SK-N-SH treated with all-trans-retinoic acid at 6 μM for 48 hours (cell line): ENCODE measurements around the gene CEP192.

Source experiments
- CSDC2 ChIP-seq: fragments of 250-450 bp; sonication (Bioruptor Pico); IDR thresholded peaks from 2 replicates; pipeline ENCODE4 v1.5.0; 2020; ENCODE audit warnings: mild to moderate bottlenecking, moderate library complexity
- CSRNP3 ChIP-seq: fragments of 250-450 bp; sonication (Bioruptor Pico); IDR thresholded peaks from 2 replicates; pipeline ENCODE4 v1.5.1; 2021; ENCODE audit warnings: mild to moderate bottlenecking, moderate library complexity
- GLIS3 ChIP-seq: fragments of 250-450 bp; sonication (Bioruptor Pico); IDR thresholded peaks from 2 replicates; pipeline ENCODE4 v1.5.0; 2020; ENCODE audit warnings: mild to moderate bottlenecking, moderate library complexity
- ISL1 ChIP-seq: fragments of 250-450 bp; sonication (Bioruptor Pico); IDR thresholded peaks from 2 replicates; pipeline ENCODE4 v2.1.2; 2022; ENCODE audit warnings: mild to moderate bottlenecking, moderate library complexity
- RARB ChIP-seq: fragments of 250-450 bp; sonication (Bioruptor Pico); IDR thresholded peaks from 2 replicates; pipeline ENCODE4 v1.8.0; 2021; ENCODE audit warnings: mild to moderate bottlenecking, moderate library complexity
- TCF4 ChIP-seq: fragments of 250-450 bp; sonication (Bioruptor Pico); IDR thresholded peaks from 2 replicates; pipeline ENCODE4 v1.8.0; 2021; ENCODE audit warnings: mild to moderate bottlenecking, moderate library complexity, borderline replicate concordance
- TSHZ2 ChIP-seq: fragments of 250-450 bp; sonication (Bioruptor Pico); IDR thresholded peaks from 2 replicates; pipeline ENCODE4 v1.5.0; 2020; ENCODE audit warnings: mild to moderate bottlenecking, moderate library complexity
- ZFP3 ChIP-seq: fragments of 250-450 bp; sonication (Bioruptor Pico); IDR thresholded peaks from 2 replicates; pipeline ENCODE4 v1.5.0; 2020; ENCODE audit warnings: mild to moderate bottlenecking, moderate library complexity
- ZFP30 ChIP-seq: fragments of 450-650 bp; formaldehyde crosslinking; IDR thresholded peaks from 2 replicates; pipeline ENCODE4 v1.5.0; 2022; ENCODE audit warnings: mild to moderate bottlenecking, moderate library complexity
- ZNF565 ChIP-seq: fragments of 450-650 bp; formaldehyde crosslinking; conservative IDR thresholded peaks from 2 replicates; pipeline ENCODE4 v1.5.0; 2020; ENCODE audit warnings: low read depth, mild to moderate bottlenecking, moderate library complexity
- TF ChIP-seq, protein P1 (sequence below): fragments of 250-450 bp; sonication (Bioruptor Pico); IDR thresholded peaks from 2 replicates; pipeline ENCODE4 v1.5.1; 2020; ENCODE audit warnings: low read depth, mild to moderate bottlenecking, moderate library complexity

- TF ChIP-seq RARB (no peak), TSHZ2 (no peak), ZFP3 (CRISPR knock-in tag) (no peak), TCF4 (no peak), CSDC2 (CRISPR knock-in tag) (no peak), ZNF565 (CRISPR knock-in tag) (no peak), ZFP30 (CRISPR knock-in tag) (no peak), CSRNP3 (CRISPR knock-in tag) (no peak), ISL1 (CRISPR knock-in tag) (no peak), GLIS3 (CRISPR knock-in tag) (no peak)
- TF ChIP-seq, protein P1, sequence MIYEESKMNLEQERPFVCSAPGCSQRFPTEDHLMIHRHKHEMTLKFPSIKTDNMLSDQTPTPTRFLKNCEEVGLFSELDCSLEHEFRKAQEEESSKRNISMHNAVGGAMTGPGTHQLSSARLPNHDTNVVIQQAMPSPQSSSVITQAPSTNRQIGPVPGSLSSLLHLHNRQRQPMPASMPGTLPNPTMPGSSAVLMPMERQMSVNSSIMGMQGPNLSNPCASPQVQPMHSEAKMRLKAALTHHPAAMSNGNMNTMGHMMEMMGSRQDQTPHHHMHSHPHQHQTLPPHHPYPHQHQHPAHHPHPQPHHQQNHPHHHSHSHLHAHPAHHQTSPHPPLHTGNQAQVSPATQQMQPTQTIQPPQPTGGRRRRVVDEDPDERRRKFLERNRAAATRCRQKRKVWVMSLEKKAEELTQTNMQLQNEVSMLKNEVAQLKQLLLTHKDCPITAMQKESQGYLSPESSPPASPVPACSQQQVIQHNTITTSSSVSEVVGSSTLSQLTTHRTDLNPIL (CRISPR knock-in tag): no peak
Measured at GRCh38 chr18:12975488-12975887, 15.7 kb upstream of the CEP192 start.
